GM19463 (cell line): ENCODE results near the gene PDZRN3.
"Not testable (repeated sequence)": the region's sequence is repeated elsewhere in the genome, so short reads cannot be mapped to it uniquely, and the experiment has no call there.

ENCODE experiments used
- ATAC-seq: cut with Tn5 transposase; IDR thresholded peaks from one replicate; pipeline ENCODE4 v1.9.1; 2021; ENCODE audit warnings: mild to moderate bottlenecking, moderate library complexity; ENCODE audit not compliant: unreplicated experiment

Gene PDZRN3

DNA sequence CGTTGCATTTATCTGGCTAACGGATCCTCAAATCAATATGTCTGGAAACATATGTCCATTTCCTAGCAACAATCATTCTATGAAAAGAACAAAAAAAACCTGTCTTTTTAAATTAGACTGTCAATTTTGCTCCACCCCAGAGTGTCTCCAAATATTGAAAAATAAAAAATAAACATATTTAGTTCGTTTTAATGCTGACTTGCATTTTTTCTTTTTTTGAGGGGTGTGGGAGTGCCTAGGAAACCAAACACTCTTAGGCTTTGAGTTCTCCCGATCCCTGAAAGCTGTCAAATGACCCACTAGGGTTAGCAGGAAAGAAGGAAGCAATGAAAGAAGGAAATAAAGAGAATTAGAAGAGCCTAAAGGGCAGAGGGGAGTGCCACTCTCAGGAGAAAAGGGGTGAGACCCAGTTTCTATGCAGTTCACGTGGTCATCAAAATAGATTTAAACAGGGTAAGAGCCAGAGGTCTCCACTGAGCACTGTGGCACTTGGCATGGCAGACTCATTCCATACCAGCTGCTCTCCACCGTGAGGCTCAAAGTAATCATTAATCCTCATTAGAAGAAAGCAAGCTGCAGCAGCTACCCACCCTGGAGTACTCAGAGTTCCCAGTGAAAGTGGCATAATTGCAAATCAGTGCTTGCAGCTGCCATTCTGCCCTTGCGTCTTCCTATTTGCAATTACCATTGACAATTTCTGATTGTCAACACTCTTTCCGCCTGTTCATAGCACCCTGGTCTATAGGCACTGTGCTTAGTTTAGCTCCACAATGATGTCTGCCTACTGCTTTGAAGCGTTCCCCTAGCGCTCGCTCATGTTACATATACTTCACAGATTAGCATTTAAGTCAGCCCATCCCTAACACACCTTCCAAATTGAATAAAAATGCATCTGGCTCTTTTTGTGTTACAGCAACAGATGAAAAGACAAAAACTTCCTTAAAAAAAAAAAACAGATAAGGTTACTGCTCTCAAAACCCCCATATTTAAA, 32.3 kb downstream of the PDZRN3 start:
- ATAC-seq, result no peak

GRCh38 chr3:73591286-73591800, 33.4 kb downstream of the PDZRN3 start:
- ATAC-seq, result no peak

- no peak for ATAC-seq
Observed at GRCh38 chr3:73586628-73587027, 38.1 kb downstream of the PDZRN3 start.

DNA sequence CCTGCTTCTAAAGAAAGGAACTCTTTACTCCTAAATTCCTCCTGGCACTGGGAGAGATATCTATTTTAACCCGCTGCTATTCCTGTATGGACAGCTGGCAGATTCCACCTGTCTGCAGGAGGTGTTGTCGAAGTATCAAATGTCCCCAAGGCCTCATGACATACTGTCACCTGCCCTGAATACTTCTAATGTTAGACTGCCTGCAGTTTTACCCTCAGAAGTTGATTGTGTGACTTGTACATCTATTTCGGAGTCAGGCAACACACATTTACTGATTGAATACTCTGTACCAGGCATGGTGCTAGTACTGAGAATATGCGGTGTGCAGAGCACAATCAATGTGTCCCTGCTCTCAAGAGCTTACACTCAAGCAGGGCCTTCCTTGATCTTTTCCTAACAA, 38.6 kb downstream of the PDZRN3 start:
- no peak for ATAC-seq

- ATAC-seq, result no peak
Observed at GRCh38 chr3:73584873-73585272, 39.9 kb downstream of the PDZRN3 start.

DNA sequence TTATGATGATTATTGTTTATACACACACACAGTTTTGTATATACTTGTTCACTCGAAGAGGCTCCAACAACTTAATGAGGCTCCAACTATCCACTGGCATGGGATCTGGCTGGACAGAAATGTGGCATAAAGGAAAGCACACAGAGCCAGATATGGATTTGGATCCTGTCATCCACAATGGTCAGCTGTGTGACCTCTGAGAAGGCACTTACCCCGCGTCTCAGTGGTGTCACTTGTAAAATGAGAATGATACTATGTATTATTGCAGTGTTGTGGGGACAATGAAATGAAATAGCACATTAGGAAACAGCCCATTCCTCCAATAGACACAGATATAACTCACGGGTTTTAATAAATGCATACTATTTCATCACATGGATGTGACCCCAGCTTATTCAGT, 42.2 kb downstream of the PDZRN3 start:
- ATAC-seq, result no peak

GRCh38 chr3:73581134-73581846, 43.5 kb downstream of the PDZRN3 start:
- ATAC-seq, result no peak

DNA sequence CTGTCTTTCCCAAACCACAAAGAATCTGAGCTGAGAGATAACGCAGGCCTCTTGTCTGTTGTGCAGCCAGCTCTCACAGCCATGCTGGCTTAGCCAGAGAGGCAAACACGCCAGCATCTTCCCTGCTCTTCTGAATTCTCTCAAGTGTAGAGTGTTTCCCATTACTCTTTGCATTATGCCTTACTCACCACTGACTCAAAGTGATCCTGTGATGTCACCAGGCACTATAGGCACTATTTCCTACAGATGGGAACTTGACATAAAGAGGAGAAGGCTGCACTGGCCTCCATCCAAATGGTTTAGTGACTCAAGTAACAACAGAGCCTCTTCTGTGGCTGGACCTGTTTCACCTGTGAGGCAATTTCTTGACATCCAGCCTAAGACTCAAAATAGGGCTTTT, 44.4 kb downstream of the PDZRN3 start:
- ATAC-seq, result no peak

GRCh38 chr3:73577704-73578103, 47.0 kb downstream of the PDZRN3 start:
- ATAC-seq, result no peak

GRCh38 chr3:73576999-73577461, 47.7 kb downstream of the PDZRN3 start:
- ATAC-seq, result no peak

DNA sequence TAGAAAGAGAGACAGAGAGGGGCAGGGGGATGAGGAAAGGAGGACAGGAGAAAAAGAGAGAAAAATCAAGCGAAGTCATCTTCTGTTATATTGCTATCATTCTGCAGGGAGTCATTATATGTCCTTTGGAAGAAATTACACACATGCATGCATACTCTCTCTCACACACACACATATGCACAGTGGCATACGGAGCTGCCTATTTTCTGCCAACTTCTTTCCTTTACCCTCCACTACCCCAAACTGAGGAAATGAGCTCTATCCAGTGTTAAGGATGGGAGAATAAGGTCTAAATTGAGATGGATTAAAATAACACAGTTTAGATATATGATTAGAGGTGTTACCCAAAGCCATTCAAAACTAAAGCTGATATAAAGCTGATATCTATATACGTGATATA, 48.8 kb downstream of the PDZRN3 start:
- ATAC-seq, result no peak

GRCh38 chr3:73575519-73575918, 49.2 kb downstream of the PDZRN3 start:
- ATAC-seq, result no peak

DNA sequence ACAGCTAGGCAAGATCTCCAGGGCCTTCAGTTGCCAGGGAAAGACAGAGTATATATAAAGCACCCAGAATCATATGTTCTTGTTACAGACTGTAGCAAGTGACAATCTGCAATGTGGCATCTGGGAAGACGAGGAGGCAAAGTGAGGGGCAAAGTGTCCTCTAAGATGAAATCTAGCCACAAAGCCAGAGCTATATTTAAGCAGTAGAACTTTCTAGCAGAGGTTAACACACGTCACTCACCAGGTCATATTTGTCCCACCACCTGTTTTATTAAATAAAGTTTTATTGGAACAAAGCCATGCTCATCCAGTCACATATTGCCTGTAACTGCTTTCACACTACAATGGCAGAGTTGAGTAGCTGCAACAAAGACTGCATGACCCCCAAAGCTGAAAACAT, 51.5 kb downstream of the PDZRN3 start:
- no peak for ATAC-seq

DNA sequence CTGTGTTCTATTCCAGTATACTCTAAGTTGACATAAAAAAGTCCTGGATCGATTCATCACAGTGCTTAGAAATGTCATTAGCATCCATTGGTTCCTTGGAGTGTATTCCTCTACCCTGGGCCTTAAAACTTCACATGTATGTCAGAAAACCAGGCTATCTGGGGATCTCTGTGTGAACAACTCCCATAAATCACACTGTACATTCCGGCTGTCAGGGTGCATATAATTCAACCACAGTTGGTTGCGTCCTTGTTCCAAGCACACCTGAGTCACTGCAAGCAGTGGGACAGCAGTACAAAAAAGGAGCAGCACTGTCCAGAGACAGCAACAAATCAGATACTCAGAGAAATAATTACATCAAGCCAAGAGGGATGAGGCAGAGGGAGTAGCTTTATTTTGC, 52.4 kb downstream of the PDZRN3 start:
- no peak for ATAC-seq

- no peak for ATAC-seq
Observed at GRCh38 chr3:73571238-73571794, 53.4 kb downstream of the PDZRN3 start.

DNA sequence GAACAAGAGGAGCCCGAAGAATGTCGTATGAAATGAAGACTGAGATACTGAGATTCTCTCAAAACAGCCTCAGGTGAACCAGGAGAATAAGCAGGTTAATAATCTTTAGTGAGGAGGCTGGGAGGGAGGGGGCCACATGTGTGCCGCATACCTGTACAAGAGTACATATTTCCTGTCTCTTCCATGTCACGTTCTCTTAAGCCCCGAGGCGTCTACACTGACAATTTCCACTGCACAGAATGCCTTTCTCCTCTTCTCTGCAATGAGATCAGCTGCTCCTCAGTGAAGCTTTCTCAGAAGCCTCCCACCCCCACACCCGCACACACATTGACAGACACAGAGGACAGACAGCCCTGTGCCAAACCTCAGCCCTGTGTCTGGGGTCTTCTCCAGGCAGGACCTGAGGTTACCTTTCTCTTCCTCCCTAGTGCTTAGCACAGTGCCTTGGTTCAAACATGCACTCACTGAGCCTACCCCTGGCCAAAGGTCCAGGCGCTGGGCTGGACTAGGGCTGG, 55.4 kb downstream of the PDZRN3 start:
- ATAC-seq, result no peak

GRCh38 chr3:73568371-73568862, 56.3 kb downstream of the PDZRN3 start:
- no peak for ATAC-seq

- not testable (repeated sequence) for ATAC-seq
Observed at GRCh38 chr3:73565374-73565773, 59.4 kb downstream of the PDZRN3 start.

- ATAC-seq, result no peak
Observed at GRCh38 chr3:73563896-73564582, 60.7 kb downstream of the PDZRN3 start.

- no peak for ATAC-seq
Observed at GRCh38 chr3:73561494-73561893, 63.2 kb downstream of the PDZRN3 start.
